Breast epithelium (tissue), 4 donors: ENCODE data around the gene SLC4A11. TPM values are rescaled to one million over a fixed set of nuclear protein-coding genes. Genes with fewer than 3 reads are reported as not detected.

Experiments
- DNase-seq, 2 donors: peaks; one replicate each; pipeline ENCODE4 v3.0.0-alpha.2; 2019; ENCODE audit warnings: low spot score in 2 of 2
- H3K27ac ChIP-seq, 2 donors: fragments of 200-600 bp; sonication (generic) in 1 of 2; one replicate each; pipeline ENCODE4 v1.5.1; 2016 to 2019; ENCODE audit warnings: mild to moderate bottlenecking in 1 of 2
- H3K27me3 ChIP-seq, 2 donors: fragments of 200-600 bp; sonication (generic) in 1 of 2; one replicate each; pipeline versions ENCODE4 v1.5.1 to v1.6.0; 2017 to 2019; ENCODE audit warnings: control low read depth in 1 of 2, mild to moderate bottlenecking in 1 of 2
- H3K36me3 ChIP-seq: fragments of 200-600 bp; one replicate; pipeline ENCODE4 v1.5.1; 2019
- H3K4me1 ChIP-seq, 2 donors: fragments of 200-600 bp; sonication (generic); one replicate each; pipeline ENCODE4 v1.5.1; 2016 to 2019; ENCODE audit warnings: control low read depth in 1 of 2
- H3K4me3 ChIP-seq, 3 donors: fragments of 200-600 bp; sonication (generic); 1 replicate in 2 of 3; 2 replicates in 1 of 3; pipeline ENCODE4 v1.5.1; 2016 to 2019; ENCODE audit warnings: mild to moderate bottlenecking in 3 of 3, moderate library complexity in 2 of 3
- H3K9me3 ChIP-seq, 2 donors: fragments of 200-600 bp; sonication (generic) in 1 of 2; one replicate each; pipeline ENCODE4 v1.5.1; 2016 to 2019; ENCODE audit warnings: control low read depth in 1 of 2
- POLR2A ChIP-seq: fragments of 450-650 bp; IDR thresholded peaks from one replicate; pipeline ENCODE4 v1.6.1; 2016; ENCODE audit warnings: antibody characterized with exemption, mild to moderate bottlenecking, moderate library complexity
- POLR2AphosphoS5 ChIP-seq, 3 donors: sonication (generic); formaldehyde crosslinking; IDR thresholded peaks; one replicate each; pipeline ENCODE4 v1.6.1; 2017; ENCODE audit warnings: antibody characterized with exemption in 3 of 3
- intact Hi-C: fragments of 100-400 bp; cut with DNase I; formaldehyde crosslinking; loops from one replicate; pipeline ENCODE4 v1.15.1; 2023; ENCODE audit warnings: low total_unique reads
- total RNA-seq, 3 donors: library from RNA; depleted of rRNA; stranded (reverse); fragments of >200 nt; gene quantifications; one replicate each; pipeline ENCODE4 v1.1.0, GENCODE V29; 2016
- TF ChIP-seq, protein P1 (sequence below), 3 donors: fragments of 450-650 bp; IDR thresholded peaks; one replicate each; pipeline ENCODE4 v1.5.1; 2016 to 2017; ENCODE audit warnings: antibody characterized with exemption in 3 of 3, mild to moderate bottlenecking in 3 of 3, moderate library complexity in 3 of 3

Gene SLC4A11
- 1 to 10 TPM in 2 of 3 donors, under 1 TPM in 1; 0.48 to 4.9 (median 3.1) TPM for total RNA-seq

DNA sequence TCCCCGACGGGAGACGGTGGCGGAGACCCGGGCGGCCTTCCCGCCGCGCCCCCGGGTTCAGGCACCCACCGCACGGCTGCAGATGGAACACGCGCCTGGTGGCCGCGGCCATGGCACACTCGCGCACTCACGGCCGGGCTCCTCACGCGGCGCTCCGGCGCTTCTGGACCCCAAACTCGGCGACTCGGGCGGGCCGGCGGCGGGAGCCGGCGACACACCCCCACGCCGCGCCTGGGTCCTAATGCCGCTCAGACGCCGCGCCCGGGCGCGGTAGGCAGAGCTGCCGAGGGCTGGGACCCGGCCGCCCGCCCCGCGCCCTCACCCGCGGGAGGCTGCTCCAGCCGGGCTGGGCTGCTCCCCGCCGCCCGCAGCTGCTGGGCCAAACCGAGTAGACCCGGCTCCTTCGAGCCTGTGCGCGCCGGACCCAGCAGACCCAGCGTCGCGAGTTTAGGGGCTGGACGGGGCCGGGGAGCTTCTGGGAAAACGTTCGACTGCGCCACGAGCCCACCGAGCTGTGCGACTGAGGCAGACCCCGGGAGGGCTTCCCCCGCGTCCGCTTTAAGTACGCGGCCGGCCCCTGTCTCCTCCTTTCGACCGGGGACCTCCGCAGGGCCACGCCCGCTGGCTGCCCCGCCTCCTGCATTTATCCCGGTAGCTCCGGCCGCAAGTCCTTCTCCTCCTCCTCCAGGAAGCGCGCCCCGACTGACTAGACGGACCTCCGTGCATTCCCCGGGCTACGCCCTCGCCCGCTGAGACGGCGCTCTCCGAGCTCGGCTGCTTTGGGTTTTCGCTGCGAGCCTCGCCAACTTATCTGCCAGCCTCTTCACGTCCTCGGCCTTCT is at the start of gene SLC4A11:
TSS of gene SLC4A11 (minus strand) at position 165 of the 841 bp plus-strand sequence. CDS start at position 112, 53 bp downstream.
- TF ChIP-seq POLR2A: no peak
- TF ChIP-seq POLR2AphosphoS5 (IDR thresholded peaks at IDR 0.05): no peak
- TF ChIP-seq, protein P1, sequence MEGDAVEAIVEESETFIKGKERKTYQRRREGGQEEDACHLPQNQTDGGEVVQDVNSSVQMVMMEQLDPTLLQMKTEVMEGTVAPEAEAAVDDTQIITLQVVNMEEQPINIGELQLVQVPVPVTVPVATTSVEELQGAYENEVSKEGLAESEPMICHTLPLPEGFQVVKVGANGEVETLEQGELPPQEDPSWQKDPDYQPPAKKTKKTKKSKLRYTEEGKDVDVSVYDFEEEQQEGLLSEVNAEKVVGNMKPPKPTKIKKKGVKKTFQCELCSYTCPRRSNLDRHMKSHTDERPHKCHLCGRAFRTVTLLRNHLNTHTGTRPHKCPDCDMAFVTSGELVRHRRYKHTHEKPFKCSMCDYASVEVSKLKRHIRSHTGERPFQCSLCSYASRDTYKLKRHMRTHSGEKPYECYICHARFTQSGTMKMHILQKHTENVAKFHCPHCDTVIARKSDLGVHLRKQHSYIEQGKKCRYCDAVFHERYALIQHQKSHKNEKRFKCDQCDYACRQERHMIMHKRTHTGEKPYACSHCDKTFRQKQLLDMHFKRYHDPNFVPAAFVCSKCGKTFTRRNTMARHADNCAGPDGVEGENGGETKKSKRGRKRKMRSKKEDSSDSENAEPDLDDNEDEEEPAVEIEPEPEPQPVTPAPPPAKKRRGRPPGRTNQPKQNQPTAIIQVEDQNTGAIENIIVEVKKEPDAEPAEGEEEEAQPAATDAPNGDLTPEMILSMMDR (IDR thresholded peaks at IDR 0.05): no peak
- no peaks in the 10 kb centered on the region for H3K9me3 ChIP-seq
- peaks cover 0 to 4% of the 10 kb centered on the region in 2 donors for H3K4me1 ChIP-seq
- intact Hi-C loops: no loop called here
- no peak for DNase-seq
- H3K36me3 ChIP-seq: no peaks in the 10 kb centered on the region
- H3K4me3 ChIP-seq: peak within 1 kb of the TSS; percentile 62 to 96 (median 81)
- peak within 1 kb of the TSS; percentile 8 to 48 for H3K27ac ChIP-seq
- H3K27me3 ChIP-seq: peaks cover 4 to 10% of the 10 kb centered on the region in 2 donors

DNA sequence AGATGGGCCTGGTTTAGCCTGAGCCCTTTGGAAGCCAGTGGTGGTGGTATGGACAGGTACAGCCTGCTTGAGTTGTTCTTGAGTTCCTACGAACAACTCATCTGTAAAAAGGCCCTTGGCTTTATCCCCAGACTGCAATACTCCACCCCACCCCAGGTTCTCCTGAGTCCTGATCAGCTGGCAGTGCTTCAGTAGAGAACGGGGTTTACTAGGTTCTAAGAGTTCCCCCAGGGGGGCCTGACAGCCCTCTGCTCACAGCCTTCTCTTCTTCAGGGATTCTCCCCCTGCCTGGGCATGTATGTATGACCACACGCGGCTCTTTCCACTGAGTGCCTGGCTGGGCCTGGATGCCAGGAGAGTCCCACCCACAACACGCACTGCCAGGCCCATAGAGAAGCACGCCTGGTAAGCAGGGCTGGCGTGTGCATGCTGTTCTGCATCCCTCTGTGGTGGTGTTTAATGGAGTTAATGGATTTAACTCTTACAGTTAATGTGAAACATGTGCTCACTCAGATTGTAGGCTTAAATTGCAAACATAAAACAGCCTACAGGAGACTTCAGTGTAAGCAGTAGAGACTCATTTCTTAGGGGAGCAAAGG is 44.3 kb upstream of the SLC4A11 start:
- Histone ChIP-seq H3K36me3 (no peaks in the 10 kb centered on the region), H3K4me3 (no peak overlapping the region), H3K27ac (peak overlapping the region in 1 of 2 donors; percentile 4), H3K27me3 (no peaks in the 10 kb centered on the region), H3K9me3 (no peaks in the 10 kb centered on the region), H3K4me1 (no peaks in the 10 kb centered on the region)
- intact Hi-C loops: loop anchor here (2.0 kb wide), 1 partner anchor 65 kb away; no protein-coding TSS in a partner anchor
- DNase-seq: no peak
- TF ChIP-seq POLR2AphosphoS5 (IDR thresholded peaks at IDR 0.05): no peak
- TF ChIP-seq, protein P1 (IDR thresholded peaks at IDR 0.05): no peak
- TF ChIP-seq POLR2A: no peak

DNA sequence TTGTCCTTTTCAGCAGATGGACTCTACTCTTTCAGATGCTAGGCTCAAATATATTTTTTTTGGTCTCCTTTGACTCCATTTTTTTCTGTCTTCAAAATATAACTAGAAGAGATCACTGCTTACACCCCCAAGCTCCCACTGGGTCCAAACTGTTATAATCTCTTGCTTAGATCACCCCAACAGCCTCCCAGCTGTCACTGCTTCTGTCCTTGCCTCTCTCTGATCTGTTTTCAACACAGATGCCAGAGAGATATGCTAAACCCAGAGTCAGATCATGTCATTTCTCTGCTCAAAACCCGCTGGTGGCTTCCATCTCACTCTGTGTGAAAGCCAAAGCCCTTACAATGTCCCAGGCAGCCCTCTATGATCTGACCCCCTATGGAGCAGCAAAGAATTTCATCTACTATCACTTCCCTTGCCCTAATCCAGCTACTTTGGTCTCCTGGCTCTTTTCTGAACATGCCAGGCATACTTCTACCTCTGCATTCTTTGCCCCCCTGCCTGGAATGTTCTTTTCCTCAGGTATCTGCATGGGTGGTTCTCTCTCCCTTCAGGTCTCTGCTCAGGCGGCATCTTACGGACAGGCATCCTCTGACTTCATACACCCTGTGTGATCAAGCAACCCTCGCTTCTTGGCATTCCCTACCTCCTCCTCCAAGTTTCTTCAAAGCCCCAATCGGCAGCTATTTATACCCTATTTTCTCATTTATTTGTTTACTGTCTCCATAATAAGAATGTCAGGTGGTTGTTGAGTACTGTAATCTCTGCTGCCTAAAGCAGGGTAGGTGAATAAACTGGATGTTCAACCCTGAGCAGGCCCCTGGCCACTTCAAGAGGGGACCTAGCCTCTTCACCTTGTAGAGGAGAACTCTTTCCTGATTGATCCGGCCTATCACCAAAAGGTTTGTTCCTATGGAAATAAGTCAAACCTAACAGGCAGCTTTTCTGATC is 43.6 kb upstream of the SLC4A11 start:
- intact Hi-C loops: loop anchor here (2.0 kb wide), 1 partner anchor 66 kb away; no protein-coding TSS in a partner anchor
- Histone ChIP-seq H3K4me1 (no peaks in the 10 kb centered on the region), H3K27ac (peak overlapping the region in 1 of 2 donors; percentile 4), H3K4me3 (no peak overlapping the region), H3K9me3 (no peaks in the 10 kb centered on the region), H3K36me3 (no peaks in the 10 kb centered on the region), H3K27me3 (no peaks in the 10 kb centered on the region)
- DNase-seq: peak in 1 of 2 donors; percentile 61
- no peak for TF ChIP-seq POLR2AphosphoS5 (IDR thresholded peaks at IDR 0.05)
- TF ChIP-seq, protein P1 (IDR thresholded peaks at IDR 0.05): no peak
- no peak for TF ChIP-seq POLR2A

DNA sequence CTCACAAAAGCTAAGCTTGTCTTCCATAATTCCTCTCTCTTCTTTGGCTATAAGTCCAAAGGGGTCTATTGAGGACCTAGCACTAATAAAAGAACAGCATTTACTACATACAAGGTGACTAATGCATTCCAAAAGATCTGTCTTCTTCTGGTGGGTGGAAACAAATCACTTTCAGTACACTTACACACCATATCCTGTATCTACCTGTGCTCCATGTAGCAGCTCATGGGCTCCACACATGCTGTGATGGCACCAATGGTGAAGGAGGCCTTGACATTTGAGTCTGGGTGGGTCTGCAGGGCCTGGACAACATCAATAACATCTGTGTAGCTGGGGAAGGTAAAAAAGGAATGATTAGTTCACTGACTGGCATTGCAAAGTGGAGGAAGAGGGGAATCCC is 42.4 kb upstream of the SLC4A11 start:
- TF ChIP-seq POLR2A: no peak
- no peak for TF ChIP-seq POLR2AphosphoS5 (IDR thresholded peaks at IDR 0.05)
- TF ChIP-seq, protein P1 (IDR thresholded peaks at IDR 0.05): no peak
- Histone ChIP-seq H3K9me3 (no peaks in the 10 kb centered on the region), H3K4me3 (no peak overlapping the region), H3K27ac (no peak overlapping the region), H3K27me3 (no peaks in the 10 kb centered on the region), H3K4me1 (no peaks in the 10 kb centered on the region), H3K36me3 (no peaks in the 10 kb centered on the region)
- intact Hi-C loops: no loop called here
- no peak for DNase-seq
